ENCODE results near the gene CBLB.

- TF ChIP-seq POLR2A (IDR thresholded peaks at IDR 0.05) (no peak), CTCF (IDR thresholded peaks at IDR 0.05) (no peak)
Measured at GRCh38 chr3:105805404-105805803, 63.4 kb downstream of the CBLB start.
